GM21786 (cell line): ENCODE results near the gene AOX1.
"Not testable (repeated sequence)": the region's sequence is repeated elsewhere in the genome, so short reads cannot be mapped to it uniquely, and the experiment has no call there.

ENCODE experiments used
- ATAC-seq: cut with Tn5 transposase; IDR thresholded peaks from one replicate; pipeline ENCODE4 v1.9.1; 2021; ENCODE audit not compliant: unreplicated experiment

The AOX1 gene

GRCh38 chr2:200698217-200698616 is 112.4 kb downstream of the AOX1 start:
- ATAC-seq = no peak

- no peak for ATAC-seq
Measured at GRCh38 chr2:200699310-200699709, 113.5 kb downstream of the AOX1 start.

- ATAC-seq = no peak
Measured at GRCh38 chr2:200700856-200701255, 115.0 kb downstream of the AOX1 start.

DNA sequence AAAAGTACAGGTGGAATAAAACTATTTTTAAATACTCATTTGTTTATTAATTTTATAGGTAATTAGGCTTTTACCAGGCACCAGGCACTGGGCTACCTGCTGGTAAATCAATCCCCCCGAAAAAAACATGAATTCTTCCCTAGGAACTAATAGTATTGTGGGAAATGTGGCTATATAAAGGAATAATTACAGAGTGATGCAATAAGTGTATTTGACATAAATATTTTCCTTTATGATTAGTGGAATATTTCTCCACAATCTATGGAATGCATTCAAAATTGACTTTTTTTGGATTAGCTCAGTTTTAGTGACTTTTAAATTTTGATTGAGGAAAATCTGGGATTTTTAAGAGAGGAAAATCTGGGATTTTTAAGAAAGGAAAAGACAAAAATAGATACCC is 116.2 kb downstream of the AOX1 start:
- ATAC-seq = no peak

GRCh38 chr2:200702646-200703118 is 116.9 kb downstream of the AOX1 start:
- no peak for ATAC-seq

DNA sequence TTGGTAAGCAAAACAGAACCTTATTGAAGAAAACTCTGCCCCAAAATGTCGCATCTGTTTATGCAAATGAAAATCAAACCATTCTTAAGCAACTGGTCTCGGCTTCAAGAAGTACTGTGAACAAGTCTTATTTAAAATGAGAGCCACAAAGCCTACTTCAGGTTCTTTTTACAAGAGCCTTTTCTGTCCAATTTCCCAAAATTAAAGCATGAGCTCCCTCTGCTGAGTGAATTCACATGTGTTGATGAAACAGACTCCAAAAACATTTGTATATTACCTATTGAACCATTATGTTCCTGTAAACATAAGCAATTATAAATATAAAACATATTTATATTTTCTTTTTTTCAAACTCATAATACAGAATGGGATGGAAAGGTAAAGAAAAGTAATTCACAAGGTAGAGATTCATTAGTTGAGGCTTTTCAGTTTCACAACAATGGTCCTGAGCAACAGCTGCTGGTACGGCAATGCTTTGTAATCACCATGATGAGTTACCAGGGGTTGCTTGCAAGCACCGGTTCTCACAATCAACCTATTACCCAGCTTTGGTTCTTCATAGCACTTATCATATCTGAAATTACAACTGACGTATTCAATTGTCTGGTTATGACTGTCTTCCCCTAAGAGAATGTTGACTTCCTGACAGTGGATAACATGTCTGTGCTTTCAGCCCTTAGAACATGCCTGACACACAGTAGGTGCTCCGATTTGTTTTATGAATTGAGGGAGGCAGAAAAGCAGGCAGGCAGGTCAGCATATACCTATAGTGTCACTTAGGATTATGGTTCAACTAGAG is 117.5 kb downstream of the AOX1 start:
- no peak for ATAC-seq

GRCh38 chr2:200703926-200704637 is 118.3 kb downstream of the AOX1 start:
- no peak for ATAC-seq

DNA sequence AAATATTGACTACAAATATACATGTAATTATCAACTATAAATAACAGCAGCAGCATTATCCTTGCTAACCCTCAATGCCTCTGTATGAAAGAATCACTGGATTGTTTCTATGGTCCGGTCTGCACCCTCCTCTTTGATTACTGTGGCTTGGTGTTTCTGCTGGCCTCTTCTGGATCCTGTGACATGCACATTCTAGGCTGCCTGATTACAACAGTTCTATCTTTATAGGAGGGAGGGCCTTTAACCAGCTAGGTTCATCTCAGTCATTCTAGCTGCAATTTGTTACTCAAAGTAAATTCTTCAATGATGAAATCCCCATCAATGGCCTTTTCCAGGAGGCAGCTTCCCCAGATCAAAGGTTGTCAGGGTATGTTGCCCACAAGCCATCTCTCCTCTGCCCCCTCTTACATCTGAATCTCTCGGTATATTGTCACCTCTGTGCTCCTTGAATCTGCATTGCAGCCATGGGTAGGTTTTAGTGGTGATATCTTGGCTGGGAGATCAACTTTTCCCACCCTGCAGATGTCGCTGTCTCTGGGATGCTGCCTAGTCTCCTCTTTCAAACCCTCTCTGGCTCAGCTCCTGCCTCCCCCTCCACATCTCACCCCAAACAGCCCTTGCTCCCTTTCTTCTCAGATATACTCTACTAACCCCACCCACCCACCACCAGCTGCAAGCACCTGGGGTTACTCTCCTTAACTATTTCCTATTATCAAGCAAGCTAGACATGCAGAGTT is 119.7 kb downstream of the AOX1 start:
- no peak for ATAC-seq

DNA sequence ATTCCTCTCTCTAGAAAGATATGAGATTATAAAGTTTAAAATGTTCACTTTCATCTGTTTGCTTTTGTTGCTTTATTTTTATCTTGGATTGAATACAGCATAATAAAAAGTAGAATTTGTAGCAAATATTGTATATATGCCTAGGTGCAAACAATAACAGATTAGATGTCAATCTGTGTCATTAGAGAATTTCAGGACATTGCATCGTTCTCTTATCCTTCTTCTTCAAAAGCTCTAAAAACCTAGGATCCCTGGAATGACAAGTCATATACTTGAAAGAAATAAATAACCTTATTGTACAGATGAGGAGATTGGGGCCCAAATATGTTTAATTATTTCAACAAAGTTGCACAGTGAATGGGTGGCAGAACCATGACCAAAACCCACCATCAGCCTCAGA is 123.1 kb downstream of the AOX1 start:
- ATAC-seq = no peak

GRCh38 chr2:200713003-200713703 is 127.3 kb downstream of the AOX1 start:
- peak; percentile 99 for ATAC-seq

GRCh38 chr2:200713704-200714064 is 127.9 kb downstream of the AOX1 start:
- no peak for ATAC-seq

DNA sequence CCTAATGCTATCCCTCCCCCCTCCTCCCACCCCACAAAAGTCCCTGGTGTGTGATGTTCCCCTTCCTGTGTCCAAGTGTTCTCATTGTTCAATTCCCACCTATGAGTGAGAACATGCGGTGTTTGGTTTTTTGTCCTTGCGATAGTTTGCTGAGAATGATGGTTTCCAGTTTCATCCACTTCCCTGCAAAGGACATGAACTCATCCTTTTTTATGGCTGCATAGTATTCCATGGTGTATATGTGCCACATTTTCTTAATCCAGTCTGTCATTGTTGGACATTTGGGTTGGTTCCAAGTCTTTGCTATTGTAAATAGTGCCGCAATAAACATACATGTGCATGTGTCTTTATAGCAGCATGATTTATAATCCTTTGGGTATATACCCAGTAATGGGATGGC is 129.2 kb downstream of the AOX1 start:
- ATAC-seq = not testable (repeated sequence)

GRCh38 chr2:200716386-200716785 is 130.6 kb downstream of the AOX1 start:
- no peak for ATAC-seq
